Measurements from ENCODE around the gene KIF6. TPM values are rescaled to one million over a fixed set of nuclear protein-coding genes. Genes with fewer than 3 reads are reported as not detected.
A peak's percentile ranks its signal among the peaks of the same experiment; 100 is the strongest.

The KIF6 gene
- polyA plus RNA-seq, 2 of the 4 experiments (the other 2 are of a cell fraction) = 0.05 to 0.39 TPM

DNA sequence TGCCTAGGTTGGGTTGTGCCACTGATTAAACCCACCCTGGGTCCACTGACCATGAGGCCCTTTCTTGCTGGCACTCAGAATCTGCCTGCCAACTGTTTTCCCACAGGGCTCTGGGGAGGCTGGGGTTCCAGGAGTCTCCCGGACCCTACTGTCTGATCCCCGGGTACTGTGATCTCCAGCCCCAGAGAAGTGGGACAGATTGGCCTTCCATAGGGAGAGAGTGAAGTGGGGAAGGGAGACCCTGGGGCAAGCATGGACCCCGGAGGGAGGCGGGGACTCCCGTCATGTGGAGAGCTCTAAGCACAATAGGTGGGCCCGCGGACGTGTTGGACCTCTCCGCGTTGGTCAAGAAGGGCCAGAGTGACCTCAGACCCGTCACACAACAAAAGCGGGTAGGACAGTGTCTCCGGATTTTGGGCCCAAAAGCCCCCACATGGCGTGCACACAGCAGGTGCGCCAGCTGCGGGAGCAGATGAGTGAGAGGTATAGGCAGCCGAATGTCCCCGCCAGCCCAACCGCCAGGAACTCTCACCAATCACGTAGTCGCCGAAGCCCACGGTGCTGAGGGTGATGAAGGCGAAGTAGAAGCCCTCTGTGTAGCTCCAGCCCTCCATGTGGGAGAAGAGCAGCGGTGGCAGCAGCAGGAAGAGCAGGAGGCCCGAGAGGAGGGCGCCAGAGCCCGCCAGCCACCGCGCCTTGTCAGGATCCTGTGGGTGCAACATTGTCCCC lies 421.6 kb downstream of the KIF6 start:
- FAIRE-seq (no peak), DNase-seq (ENCODE audit: low read depth in 1 of 2, low spot score in 1 of 2) (no peak), ATAC-seq (peak; percentile 10 to 50; a peak in 4 of 6 replicates)
- WGBS (ENCODE audit: missing lambda C conversion rate) = 49% methylated on average over 12 of the region's 30 CpGs
- no peak for TF ChIP-seq MAFK (IDR thresholded peaks at IDR 0.05; ENCODE audit: partially characterized antibody)
- TF ChIP-seq RAD21 (conservative IDR thresholded peaks at IDR 0.05 in 1 of 2, IDR thresholded peaks at IDR 0.05 in 1 of 2) = no peak
- TF ChIP-seq MAZ (IDR thresholded peaks at IDR 0.05; ENCODE audit: borderline replicate concordance, low read depth, low read length) = no peak
- TF ChIP-seq ESRRA (IDR thresholded peaks at IDR 0.05; ENCODE audit: borderline replicate concordance, low read length) = no peak
- TF ChIP-seq CEBPB (IDR thresholded peaks at IDR 0.05) = no peak
- no peak for TF ChIP-seq HOXA7 (CRISPR knock-in tag; IDR thresholded peaks at IDR 0.05)
- TF ChIP-seq HDAC2 (IDR thresholded peaks at IDR 0.05) = no peak
- TF ChIP-seq NR3C1 (IDR thresholded peaks at IDR 0.05) = no peak
- no peak for TF ChIP-seq NPAS2 (CRISPR knock-in tag; IDR thresholded peaks at IDR 0.05; ENCODE audit: borderline replicate concordance)
- no peak for TF ChIP-seq FOXS1 (CRISPR knock-in tag; IDR thresholded peaks at IDR 0.05)
- no peak for TF ChIP-seq BHLHE40 (IDR thresholded peaks at IDR 0.05; ENCODE audit: low read depth, low read length)
- TF ChIP-seq, protein P1, sequence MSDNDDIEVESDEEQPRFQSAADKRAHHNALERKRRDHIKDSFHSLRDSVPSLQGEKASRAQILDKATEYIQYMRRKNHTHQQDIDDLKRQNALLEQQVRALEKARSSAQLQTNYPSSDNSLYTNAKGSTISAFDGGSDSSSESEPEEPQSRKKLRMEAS (IDR thresholded peaks at IDR 0.05) = no peak
- TF ChIP-seq HOXB13 (CRISPR knock-in tag; IDR thresholded peaks at IDR 0.05; ENCODE audit: low read depth) = no peak
- no peak for TF ChIP-seq PHF8 (IDR thresholded peaks at IDR 0.05; ENCODE audit: borderline replicate concordance, low read depth)
- TF ChIP-seq ZSCAN20 (CRISPR knock-in tag; IDR thresholded peaks at IDR 0.05) = no peak
- TF ChIP-seq ZFP36 (IDR thresholded peaks at IDR 0.05; ENCODE audit: borderline replicate concordance, partially characterized antibody) = no peak
- TF ChIP-seq KDM1A (IDR thresholded peaks at IDR 0.05; ENCODE audit: low read depth) = no peak
- TF ChIP-seq TFCP2L1 (CRISPR knock-in tag; IDR thresholded peaks at IDR 0.05) = no peak
- TF ChIP-seq, protein P2, sequence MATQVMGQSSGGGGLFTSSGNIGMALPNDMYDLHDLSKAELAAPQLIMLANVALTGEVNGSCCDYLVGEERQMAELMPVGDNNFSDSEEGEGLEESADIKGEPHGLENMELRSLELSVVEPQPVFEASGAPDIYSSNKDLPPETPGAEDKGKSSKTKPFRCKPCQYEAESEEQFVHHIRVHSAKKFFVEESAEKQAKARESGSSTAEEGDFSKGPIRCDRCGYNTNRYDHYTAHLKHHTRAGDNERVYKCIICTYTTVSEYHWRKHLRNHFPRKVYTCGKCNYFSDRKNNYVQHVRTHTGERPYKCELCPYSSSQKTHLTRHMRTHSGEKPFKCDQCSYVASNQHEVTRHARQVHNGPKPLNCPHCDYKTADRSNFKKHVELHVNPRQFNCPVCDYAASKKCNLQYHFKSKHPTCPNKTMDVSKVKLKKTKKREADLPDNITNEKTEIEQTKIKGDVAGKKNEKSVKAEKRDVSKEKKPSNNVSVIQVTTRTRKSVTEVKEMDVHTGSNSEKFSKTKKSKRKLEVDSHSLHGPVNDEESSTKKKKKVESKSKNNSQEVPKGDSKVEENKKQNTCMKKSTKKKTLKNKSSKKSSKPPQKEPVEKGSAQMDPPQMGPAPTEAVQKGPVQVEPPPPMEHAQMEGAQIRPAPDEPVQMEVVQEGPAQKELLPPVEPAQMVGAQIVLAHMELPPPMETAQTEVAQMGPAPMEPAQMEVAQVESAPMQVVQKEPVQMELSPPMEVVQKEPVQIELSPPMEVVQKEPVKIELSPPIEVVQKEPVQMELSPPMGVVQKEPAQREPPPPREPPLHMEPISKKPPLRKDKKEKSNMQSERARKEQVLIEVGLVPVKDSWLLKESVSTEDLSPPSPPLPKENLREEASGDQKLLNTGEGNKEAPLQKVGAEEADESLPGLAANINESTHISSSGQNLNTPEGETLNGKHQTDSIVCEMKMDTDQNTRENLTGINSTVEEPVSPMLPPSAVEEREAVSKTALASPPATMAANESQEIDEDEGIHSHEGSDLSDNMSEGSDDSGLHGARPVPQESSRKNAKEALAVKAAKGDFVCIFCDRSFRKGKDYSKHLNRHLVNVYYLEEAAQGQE (IDR thresholded peaks at IDR 0.05) = no peak
- ChIA-PET POLR2A (no interaction called here), CTCF (interaction anchor here (0.6 to 10.4 kb wide), 28 partner anchors 9 to 706 kb away, joined by 3 to 171 read pairs (median 4); no protein-coding TSS in a partner anchor)
- no peak overlapping the region; the same call in 2 of the 3 replicates for H3K4me2 ChIP-seq
- H3K4me1 ChIP-seq = 0 out of 3 replicates have a peak, but pooled peaks cover 3% of the 10 kb centered on the region
- H3K27ac ChIP-seq = no peak overlapping the region
- no peaks in the 10 kb centered on the region for H3K9me3 ChIP-seq
- no peak overlapping the region for H3K4me3 ChIP-seq

DNA sequence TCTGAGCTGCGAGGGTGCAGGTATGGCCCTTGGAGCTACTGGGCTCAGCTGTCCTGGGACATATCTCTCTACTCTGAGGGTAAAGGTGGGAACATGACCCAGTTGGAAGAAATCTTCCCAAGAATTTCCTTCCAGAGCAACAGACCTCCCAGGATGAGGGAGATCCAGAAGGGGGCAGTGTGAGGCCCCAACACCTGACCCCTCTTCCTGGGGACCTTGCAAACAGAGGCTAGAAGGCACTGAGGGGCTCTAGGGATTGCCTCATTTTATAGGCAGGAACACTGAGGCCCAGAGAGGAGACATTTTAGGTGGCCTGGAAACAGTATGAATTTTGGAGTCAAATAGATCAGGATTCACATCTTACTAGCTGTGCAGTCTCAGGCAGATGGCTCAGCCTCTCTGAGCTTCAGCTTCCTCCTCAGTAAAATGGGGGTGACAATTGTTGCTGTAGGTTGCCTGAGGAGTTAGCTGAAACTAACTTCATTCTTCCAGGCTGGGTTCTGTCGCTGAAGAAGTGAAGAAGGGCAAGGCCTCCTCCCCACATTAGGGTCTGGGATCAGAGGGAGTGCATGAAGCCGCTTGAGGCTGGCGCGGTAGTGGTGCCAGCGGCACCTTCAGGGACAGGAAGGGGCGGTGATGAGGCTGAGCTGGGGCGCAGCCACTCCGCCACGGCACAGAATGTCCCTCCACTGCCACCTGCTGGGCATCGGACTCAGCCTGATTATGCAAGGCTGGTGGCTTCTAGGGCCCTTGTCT lies 422.4 kb downstream of the KIF6 start:
- H3K4me3 ChIP-seq = 0 out of 3 replicates have a peak overlapping the region, but pooled peaks have one; percentile 23
- H3K9me3 ChIP-seq = no peaks in the 10 kb centered on the region
- ATAC-seq (peak; percentile 89 to 96), FAIRE-seq (no peak), DNase-seq (ENCODE audit: low read depth in 1 of 2, low spot score in 1 of 2) (peak; percentile 71 to 78)
- 0 out of 3 replicates have a peak, but pooled peaks cover 3% of the 10 kb centered on the region for H3K4me1 ChIP-seq
- peak overlapping the region; percentile 40 to 55; a peak in 3 of 6 replicates for H3K27ac ChIP-seq
- peak overlapping the region; percentile 73 for H3K4me2 ChIP-seq
- ChIA-PET POLR2A (no interaction called here), CTCF (interaction anchor here (0.6 to 10.4 kb wide), 33 partner anchors 7 to 705 kb away, joined by 3 to 171 read pairs (median 4); no protein-coding TSS in a partner anchor)
- WGBS (ENCODE audit: missing lambda C conversion rate) = 2% methylated on average over 11 of the region's 11 CpGs
- TF ChIP-seq HEYL (CRISPR knock-in tag; IDR thresholded peaks at IDR 0.05) = no peak
- TF ChIP-seq NFE2L2 (conservative IDR thresholded peaks at IDR 0.05; ENCODE audit: low read length) = no peak
- no peak for TF ChIP-seq KDM5A (IDR thresholded peaks at IDR 0.05)
- TF ChIP-seq RFX5 (IDR thresholded peaks at IDR 0.05) = no peak
- no peak for TF ChIP-seq EP300 (IDR thresholded peaks at IDR 0.05)
- TF ChIP-seq, protein P3, sequence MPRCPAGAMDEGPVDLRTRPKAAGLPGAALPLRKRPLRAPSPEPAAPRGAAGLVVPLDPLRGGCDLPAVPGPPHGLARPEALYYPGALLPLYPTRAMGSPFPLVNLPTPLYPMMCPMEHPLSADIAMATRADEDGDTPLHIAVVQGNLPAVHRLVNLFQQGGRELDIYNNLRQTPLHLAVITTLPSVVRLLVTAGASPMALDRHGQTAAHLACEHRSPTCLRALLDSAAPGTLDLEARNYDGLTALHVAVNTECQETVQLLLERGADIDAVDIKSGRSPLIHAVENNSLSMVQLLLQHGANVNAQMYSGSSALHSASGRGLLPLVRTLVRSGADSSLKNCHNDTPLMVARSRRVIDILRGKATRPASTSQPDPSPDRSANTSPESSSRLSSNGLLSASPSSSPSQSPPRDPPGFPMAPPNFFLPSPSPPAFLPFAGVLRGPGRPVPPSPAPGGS (IDR thresholded peaks at IDR 0.05) = no peak
- TF ChIP-seq RNF2 (IDR thresholded peaks at IDR 0.05; ENCODE audit: borderline replicate concordance, low read depth) = no peak
- TF ChIP-seq SMC3 (IDR thresholded peaks at IDR 0.05) = peak; percentile 96
- no peak for TF ChIP-seq JUNB (IDR thresholded peaks at IDR 0.05)
- no peak for TF ChIP-seq MYC (IDR thresholded peaks at IDR 0.05; ENCODE audit: borderline replicate concordance, low read length)
- TF ChIP-seq CBX2 (IDR thresholded peaks at IDR 0.05; ENCODE audit: borderline replicate concordance, low read depth) = no peak
- TF ChIP-seq CEBPB (IDR thresholded peaks at IDR 0.05) = peak in 1 of 2 experiments; percentile 75; a peak in 1 of 4 replicates
- no peak for TF ChIP-seq FOSB (CRISPR knock-in tag; IDR thresholded peaks at IDR 0.05)
- no peak for TF ChIP-seq JUN (IDR thresholded peaks at IDR 0.05)
- TF ChIP-seq HOXA7 (CRISPR knock-in tag; IDR thresholded peaks at IDR 0.05) = no peak
- TF ChIP-seq FOSL2 (IDR thresholded peaks at IDR 0.05) = no peak
- TF ChIP-seq FOSL2 (CRISPR knock-in tag; IDR thresholded peaks at IDR 0.05) = no peak

Measured in A549 (cell line).